B cell (primary cell): ENCODE results near the gene ANXA7. TPM values are rescaled to one million over a fixed set of nuclear protein-coding genes. Genes with fewer than 3 reads are reported as not detected.

Experiments used
- ATAC-seq: fragments of 200-7000 bp; cut with Tn5 transposase; one replicate; pipeline ENCODE4 v1.10.0; 2021; ENCODE audit warnings: low read depth, mild to moderate bottlenecking, moderate number of reproducible peaks, moderate library complexity
- CTCF ChIA-PET: fragments of 350-600 bp; sonication (Branson Sonifier 250); formaldehyde crosslinking; loops from one replicate; lab custom pipeline; 2021; ENCODE audit warnings: antibody characterized with exemption, inconsistent platforms; lab: Charles Lee
- POLR2A ChIA-PET: fragments of 350-600 bp; sonication (Branson Sonifier 250); formaldehyde crosslinking; loops from one replicate; lab custom pipeline; 2021; ENCODE audit warnings: antibody characterized with exemption; lab: Charles Lee
- DNase-seq: peaks from one replicate; pipeline ENCODE4 v3.0.0; 2013
- H2AFZ ChIP-seq: 2 replicates; pipeline ENCODE4 v1.6.1; 2012; ENCODE audit warnings: mild to moderate bottlenecking, low read depth, low read length; ENCODE audit not compliant: insufficient read depth, poor library complexity, severe bottlenecking
- H3K27ac ChIP-seq, 2 donors: 1 replicate in 1 of 2; 2 replicates in 1 of 2; pipeline ENCODE4 v1.5.1; 2012 to 2013; ENCODE audit warnings: low read length in 2 of 2, mild to moderate bottlenecking in 2 of 2, moderate library complexity in 1 of 2
- H3K27me3 ChIP-seq, 4 experiments: fragments of 200-600 bp in 1 of 4; sonication (generic) in 1 of 4; replicated peaks in 1 of 4; 1 replicate in 2 of 4; 2 replicates in 2 of 4; pipeline versions ENCODE4 v1.6.1 to v1.7.0; 2013 to 2016; ENCODE audit warnings: low read length in 3 of 4, mild to moderate bottlenecking in 2 of 4, mixed read lengths in 1 of 4, moderate library complexity in 1 of 4; ENCODE audit not compliant: insufficient read depth in 4 of 4, control insufficient read depth in 3 of 4; ENCODE audit errors: control extremely low read depth in 1 of 4
- H3K36me3 ChIP-seq, 2 experiments: replicated peaks in 1 of 2; 1 replicate in 1 of 2; 2 replicates in 1 of 2; pipeline versions ENCODE4 v1.6.1 to v1.7.1; 2013; ENCODE audit warnings: low read length in 1 of 2; ENCODE audit not compliant: insufficient read depth in 2 of 2, control insufficient read depth in 1 of 2; ENCODE audit errors: control extremely low read depth in 1 of 2, extremely low read depth in 1 of 2
- H3K4me1 ChIP-seq, 2 donors: fragments of 200-600 bp in 1 of 2; sonication (generic) in 1 of 2; 1 replicate in 1 of 2; 2 replicates in 1 of 2; pipeline versions ENCODE4 v1.5.1 to v1.6.1; 2013 to 2017; ENCODE audit warnings: low read length in 2 of 2; ENCODE audit not compliant: control insufficient read depth in 2 of 2, insufficient read depth in 2 of 2
- H3K4me2 ChIP-seq: replicated peaks from 2 replicates; pipeline ENCODE3; 2012; ENCODE audit warnings: mild to moderate bottlenecking, low read depth, low read length; ENCODE audit not compliant: poor library complexity, severe bottlenecking
- H3K4me3 ChIP-seq, 5 experiments: fragments of 200-600 bp in 1 of 5; sonication (generic) in 1 of 5; 1 replicate in 3 of 5; 2 replicates in 2 of 5; pipeline versions ENCODE4 v1.5.1 to v1.7.0; 2011 to 2016; ENCODE audit warnings: low read length in 4 of 5, mild to moderate bottlenecking in 4 of 5, low read depth in 2 of 5, control low read depth in 1 of 5, moderate library complexity in 1 of 5; ENCODE audit not compliant: insufficient read depth in 1 of 5; ENCODE audit errors: control extremely low read depth in 1 of 5, extremely low read depth in 1 of 5
- H3K79me2 ChIP-seq: fragments of 200-600 bp; sonication (generic); one replicate; pipeline ENCODE4 v1.6.0; 2016; ENCODE audit warnings: low read length; ENCODE audit not compliant: control insufficient read depth, insufficient read depth
- H3K9ac ChIP-seq: fragments of 200-600 bp; sonication (generic); 2 replicates; pipeline ENCODE4 v1.6.1; 2017; ENCODE audit warnings: mild to moderate bottlenecking, low read length, moderate library complexity
- H3K9me3 ChIP-seq, 3 donors: one replicate each; pipeline versions ENCODE4 v1.6.1 to v1.7.1; 2013; ENCODE audit warnings: low read length in 2 of 3; ENCODE audit not compliant: control insufficient read depth in 2 of 3, insufficient read depth in 1 of 3; ENCODE audit errors: control extremely low read depth in 1 of 3
- H4K20me1 ChIP-seq: 2 replicates; pipeline ENCODE4 v1.6.0; 2012; ENCODE audit warnings: mild to moderate bottlenecking, low read length; ENCODE audit not compliant: insufficient read depth, control insufficient read depth, poor library complexity, severe bottlenecking
- H3K27ac Mint-ChIP-seq: one replicate; pipeline ENCODE4 v1.8.0; 2021; ENCODE audit warnings: mixed read lengths
- H3K27me3 Mint-ChIP-seq: one replicate; pipeline ENCODE4 v1.8.0; 2021; ENCODE audit warnings: mixed read lengths
- H3K4me1 Mint-ChIP-seq: one replicate; pipeline ENCODE4 v1.8.0; 2021; ENCODE audit warnings: mixed read lengths
- H3K4me3 Mint-ChIP-seq: one replicate; pipeline ENCODE4 v1.8.0; 2021; ENCODE audit warnings: mixed read lengths
- H3K9me3 Mint-ChIP-seq: one replicate; pipeline ENCODE4 v1.8.0; 2022; ENCODE audit warnings: mixed read lengths; ENCODE audit not compliant: insufficient read depth
- EZH2 ChIP-seq: IDR thresholded peaks from 2 replicates; pipeline ENCODE4 v1.6.1; 2012; ENCODE audit warnings: borderline replicate concordance, low read depth, mild to moderate bottlenecking, moderate library complexity, low read length; ENCODE audit not compliant: insufficient read depth, poor library complexity, severe bottlenecking
- WGBS: methylation state at CpG from one replicate; pipeline ENCODE4 v1.1.5; 2013; ENCODE audit warnings: missing lambda C conversion rate; ENCODE audit not compliant: insufficient coverage; 5-methylcytosine and 5-hydroxymethylcytosine counted together
- intact Hi-C: fragments of 100-400 bp; cut with micrococcal nuclease; formaldehyde crosslinking; loops from one replicate; pipeline ENCODE4 v1.10.0; 2022
- polyA plus RNA-seq: library from polyadenylated mRNA; depleted of rRNA; stranded (reverse); fragments of >200 nt; gene quantifications from 2 replicates; pipeline ENCODE4 v1.2.3, GENCODE V29; 2012
- total RNA-seq, 2 donors: library from RNA; stranded (reverse); fragments of 120-200 nt in 1 of 2; gene quantifications; 1 replicate in 1 of 2; 2 replicates in 1 of 2; pipeline versions ENCODE4 v1.2.3 to v1.2.4, GENCODE V29; 2013 to 2022
- TF ChIP-seq, protein P1 (sequence below): fragments of 200-600 bp; IDR thresholded peaks from one replicate; pipeline ENCODE4 v1.8.0; 2022; ENCODE audit warnings: antibody characterized with exemption, mild to moderate bottlenecking

ANXA7 gene
- total and polyA plus RNA-seq, 2 donors (not counting 1 experiment from before 2014, with no cell fraction given) = 43.4 to 90.0 TPM

DNA sequence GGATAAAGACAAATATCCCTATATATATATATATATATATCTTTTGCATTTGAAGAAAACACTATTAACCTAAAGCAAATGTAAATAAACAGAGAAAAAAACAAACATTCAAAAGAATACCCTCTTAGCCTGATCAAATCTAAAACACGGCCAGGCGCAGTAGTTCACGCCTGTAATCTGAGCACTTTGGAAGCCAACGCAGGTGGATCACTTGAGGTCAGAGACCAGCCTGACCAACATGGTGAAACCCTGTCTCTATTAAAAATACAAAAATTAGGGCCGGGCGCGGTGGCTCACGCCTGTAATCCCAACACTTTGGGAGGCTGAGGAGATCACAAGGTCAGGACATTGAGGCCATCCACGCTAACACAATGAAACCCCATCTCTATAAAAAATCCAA, 9.2 kb downstream of the ANXA7 start:
- Histone ChIP-seq H3K36me3 (peaks cover 4 to 15% of the 10 kb centered on the region in 2 experiments), H2AFZ (no peak overlapping the region), H3K4me3 (no peak overlapping the region), H3K27ac (no peak overlapping the region), H3K4me2 (no peak overlapping the region), H3K27me3 (no peaks in the 10 kb centered on the region), H3K4me1 (peaks cover 3 to 4% of the 10 kb centered on the region in 2 donors), H3K9me3 (peaks cover 0 to 7% (median 0%) of the 10 kb centered on the region in 3 donors), H3K9ac (no peak overlapping the region), H3K79me2 (peaks cover 90% of the 10 kb centered on the region), H4K20me1 (peaks cover 53% of the 10 kb centered on the region)
- POLR2A ChIA-PET = no interaction called here
- no peak for ATAC-seq
- 95% methylated on average over 4 of the region's 9 CpGs for WGBS
- Mint-ChIP-seq H3K4me1 (peaks cover 30% of the 10 kb centered on the region), H3K27me3 (no peaks in the 10 kb centered on the region), H3K4me3 (no peak overlapping the region), H3K9me3 (no peaks in the 10 kb centered on the region), H3K27ac (no peak overlapping the region)
- no peak for TF ChIP-seq EZH2
- TF ChIP-seq, protein P1, sequence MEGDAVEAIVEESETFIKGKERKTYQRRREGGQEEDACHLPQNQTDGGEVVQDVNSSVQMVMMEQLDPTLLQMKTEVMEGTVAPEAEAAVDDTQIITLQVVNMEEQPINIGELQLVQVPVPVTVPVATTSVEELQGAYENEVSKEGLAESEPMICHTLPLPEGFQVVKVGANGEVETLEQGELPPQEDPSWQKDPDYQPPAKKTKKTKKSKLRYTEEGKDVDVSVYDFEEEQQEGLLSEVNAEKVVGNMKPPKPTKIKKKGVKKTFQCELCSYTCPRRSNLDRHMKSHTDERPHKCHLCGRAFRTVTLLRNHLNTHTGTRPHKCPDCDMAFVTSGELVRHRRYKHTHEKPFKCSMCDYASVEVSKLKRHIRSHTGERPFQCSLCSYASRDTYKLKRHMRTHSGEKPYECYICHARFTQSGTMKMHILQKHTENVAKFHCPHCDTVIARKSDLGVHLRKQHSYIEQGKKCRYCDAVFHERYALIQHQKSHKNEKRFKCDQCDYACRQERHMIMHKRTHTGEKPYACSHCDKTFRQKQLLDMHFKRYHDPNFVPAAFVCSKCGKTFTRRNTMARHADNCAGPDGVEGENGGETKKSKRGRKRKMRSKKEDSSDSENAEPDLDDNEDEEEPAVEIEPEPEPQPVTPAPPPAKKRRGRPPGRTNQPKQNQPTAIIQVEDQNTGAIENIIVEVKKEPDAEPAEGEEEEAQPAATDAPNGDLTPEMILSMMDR = no peak
- DNase-seq = no peak
- CTCF ChIA-PET = no interaction called here
- intact Hi-C loops = no loop called here

DNA sequence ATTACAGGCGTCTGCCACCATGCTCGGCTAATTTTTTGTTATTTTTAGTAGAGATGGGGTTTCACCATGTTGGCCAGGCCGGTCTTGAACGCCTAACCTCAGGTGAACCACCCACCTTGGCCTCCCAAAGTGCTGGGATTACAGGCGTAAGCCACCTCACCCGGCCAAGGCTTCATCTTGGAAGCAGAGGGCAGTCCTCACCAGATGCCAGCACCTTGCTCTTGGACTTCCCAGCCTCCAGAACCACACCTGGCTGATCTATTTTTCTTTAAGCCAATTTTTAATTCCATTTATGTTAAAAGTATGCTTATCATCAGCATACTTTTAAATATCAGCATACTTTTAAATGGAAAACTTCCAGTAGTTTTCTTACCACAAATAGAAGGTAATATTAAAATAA, 12.2 kb downstream of the ANXA7 start:
- Mint-ChIP-seq H3K4me1 (peaks cover 16% of the 10 kb centered on the region), H3K9me3 (no peaks in the 10 kb centered on the region), H3K4me3 (no peak overlapping the region), H3K27me3 (no peaks in the 10 kb centered on the region), H3K27ac (no peak overlapping the region)
- Histone ChIP-seq H3K4me2 (no peak overlapping the region), H3K79me2 (peaks cover 63% of the 10 kb centered on the region), H2AFZ (no peak overlapping the region), H3K27me3 (no peaks in the 10 kb centered on the region), H3K9ac (no peak overlapping the region), H4K20me1 (peaks cover 39% of the 10 kb centered on the region), H3K4me3 (no peak overlapping the region), H3K27ac (no peak overlapping the region), H3K9me3 (peaks cover 0 to 7% (median 0%) of the 10 kb centered on the region in 3 donors), H3K4me1 (peaks cover 0 to 3% of the 10 kb centered on the region in 2 donors), H3K36me3 (peaks cover 2 to 27% of the 10 kb centered on the region in 2 experiments)
- ChIA-PET POLR2A (interaction anchor here (0.6 kb wide), 1 partner anchor 99 kb away, joined by 6 read pairs; no protein-coding TSS in a partner anchor), CTCF (no interaction called here)
- intact Hi-C loops = no loop called here
- DNase-seq = no peak
- ATAC-seq = no peak
- 95% methylated on average over 3 of the region's 6 CpGs for WGBS
- no peak for TF ChIP-seq EZH2
